ENCODE results near the gene KCNQ1.

- no peak for TF ChIP-seq GATA2 (IDR thresholded peaks at IDR 0.05; ENCODE audit: low read depth, low read length)
- no peak for TF ChIP-seq GATA3 (IDR thresholded peaks at IDR 0.05; ENCODE audit: low read depth, low read length)
These were observed 372.2 kb downstream of the KCNQ1 start for GRCh38 chr11:2816941-2817421.
